ENCODE measurements around the gene ANKRD16. TPM values are rescaled to one million over a fixed set of nuclear protein-coding genes. Genes with fewer than 3 reads are reported as not detected.

Gene ANKRD16
- total and polyA plus RNA-seq, 2 of the 13 experiments (the other 11 are each of a cell fraction or from before 2014, with no cell fraction given): 8.0 to 11.4 TPM

GRCh38 chr10:5913736-5914135 is 24.0 kb upstream of the ANKRD16 start:
- H3K79me2 ChIP-seq (ENCODE audit: insufficient read depth, low read length): no peaks in the 10 kb centered on the region
- ChIA-PET POLR2A (no interaction called here), CTCF (ENCODE audit: low intra/inter-chr PET ratio, low total read pairs) (no interaction called here)
- no peak overlapping the region for H3K27ac ChIP-seq (ENCODE audit: extremely low read length, insufficient read depth, low read length)
- H3K4me1 ChIP-seq (ENCODE audit: insufficient read depth, low read length): no peaks in the 10 kb centered on the region
- ATAC-seq: no peak
- TF ChIP-seq HHEX (CRISPR knock-in tag; IDR thresholded peaks at IDR 0.05) (no peak), GRHL1 (CRISPR knock-in tag; conservative IDR thresholded peaks at IDR 0.05) (no peak), JDP2 (CRISPR knock-in tag; IDR thresholded peaks at IDR 0.05; ENCODE audit: borderline replicate concordance) (no peak), HNRNPL (IDR thresholded peaks at IDR 0.05; ENCODE audit: low read depth, low read length) (no peak), PAWR (CRISPR knock-in tag; IDR thresholded peaks at IDR 0.05; ENCODE audit: borderline replicate concordance) (no peak), ZNF652 (CRISPR knock-in tag; IDR thresholded peaks at IDR 0.05; ENCODE audit: borderline replicate concordance, low read depth) (no peak), ZNF136 (CRISPR knock-in tag; IDR thresholded peaks at IDR 0.05; ENCODE audit: low read depth) (no peak), ZNF317 (CRISPR knock-in tag; IDR thresholded peaks at IDR 0.05) (no peak), ZNF768 (CRISPR knock-in tag; IDR thresholded peaks at IDR 0.05) (no peak), HOXA5 (CRISPR knock-in tag; IDR thresholded peaks at IDR 0.05) (no peak), NCOA2 (CRISPR knock-in tag; IDR thresholded peaks at IDR 0.05) (no peak), ZSCAN30 (CRISPR knock-in tag; IDR thresholded peaks at IDR 0.05) (no peak), NFE2 (CRISPR knock-in tag; IDR thresholded peaks at IDR 0.05) (no peak), HIVEP1 (CRISPR knock-in tag; IDR thresholded peaks at IDR 0.05) (no peak)
- TF ChIP-seq, protein P1, sequence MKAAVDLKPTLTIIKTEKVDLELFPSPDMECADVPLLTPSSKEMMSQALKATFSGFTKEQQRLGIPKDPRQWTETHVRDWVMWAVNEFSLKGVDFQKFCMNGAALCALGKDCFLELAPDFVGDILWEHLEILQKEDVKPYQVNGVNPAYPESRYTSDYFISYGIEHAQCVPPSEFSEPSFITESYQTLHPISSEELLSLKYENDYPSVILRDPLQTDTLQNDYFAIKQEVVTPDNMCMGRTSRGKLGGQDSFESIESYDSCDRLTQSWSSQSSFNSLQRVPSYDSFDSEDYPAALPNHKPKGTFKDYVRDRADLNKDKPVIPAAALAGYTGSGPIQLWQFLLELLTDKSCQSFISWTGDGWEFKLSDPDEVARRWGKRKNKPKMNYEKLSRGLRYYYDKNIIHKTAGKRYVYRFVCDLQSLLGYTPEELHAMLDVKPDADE (CRISPR knock-in tag; IDR thresholded peaks at IDR 0.05): no peak
- TF ChIP-seq, protein P2, sequence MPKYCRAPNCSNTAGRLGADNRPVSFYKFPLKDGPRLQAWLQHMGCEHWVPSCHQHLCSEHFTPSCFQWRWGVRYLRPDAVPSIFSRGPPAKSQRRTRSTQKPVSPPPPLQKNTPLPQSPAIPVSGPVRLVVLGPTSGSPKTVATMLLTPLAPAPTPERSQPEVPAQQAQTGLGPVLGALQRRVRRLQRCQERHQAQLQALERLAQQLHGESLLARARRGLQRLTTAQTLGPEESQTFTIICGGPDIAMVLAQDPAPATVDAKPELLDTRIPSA (CRISPR knock-in tag; IDR thresholded peaks at IDR 0.05; ENCODE audit: borderline replicate concordance): no peak
- TF ChIP-seq, protein P3, sequence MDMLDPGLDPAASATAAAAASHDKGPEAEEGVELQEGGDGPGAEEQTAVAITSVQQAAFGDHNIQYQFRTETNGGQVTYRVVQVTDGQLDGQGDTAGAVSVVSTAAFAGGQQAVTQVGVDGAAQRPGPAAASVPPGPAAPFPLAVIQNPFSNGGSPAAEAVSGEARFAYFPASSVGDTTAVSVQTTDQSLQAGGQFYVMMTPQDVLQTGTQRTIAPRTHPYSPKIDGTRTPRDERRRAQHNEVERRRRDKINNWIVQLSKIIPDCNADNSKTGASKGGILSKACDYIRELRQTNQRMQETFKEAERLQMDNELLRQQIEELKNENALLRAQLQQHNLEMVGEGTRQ (IDR thresholded peaks at IDR 0.05; ENCODE audit: low read depth, low read length): no peak
- TF ChIP-seq, protein P3 (CRISPR knock-in tag; IDR thresholded peaks at IDR 0.05; ENCODE audit: borderline replicate concordance): no peak
- TF ChIP-seq, protein P4, sequence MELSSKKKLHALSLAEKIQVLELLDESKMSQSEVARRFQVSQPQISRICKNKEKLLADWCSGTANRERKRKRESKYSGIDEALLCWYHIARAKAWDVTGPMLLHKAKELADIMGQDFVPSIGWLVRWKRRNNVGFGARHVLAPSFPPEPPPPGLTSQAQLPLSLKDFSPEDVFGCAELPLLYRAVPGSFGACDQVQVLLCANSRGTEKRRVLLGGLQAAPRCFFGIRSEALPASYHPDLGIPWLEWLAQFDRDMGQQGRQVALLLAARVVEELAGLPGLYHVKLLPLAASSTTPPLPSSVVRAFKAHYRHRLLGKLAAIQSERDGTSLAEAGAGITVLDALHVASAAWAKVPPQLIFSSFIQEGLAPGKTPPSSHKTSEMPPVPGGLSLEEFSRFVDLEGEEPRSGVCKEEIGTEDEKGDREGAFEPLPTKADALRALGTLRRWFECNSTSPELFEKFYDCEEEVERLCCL (CRISPR knock-in tag; IDR thresholded peaks at IDR 0.05; ENCODE audit: borderline replicate concordance): no peak
- in situ Hi-C loops (cut with HindIII; ENCODE audit: extremely low pct_ligation_motif_present, low pct_unique_long_range_greater_than_20kb): no loop called here
- H4K20me1 ChIP-seq (ENCODE audit: insufficient read depth, low read length): no peaks in the 10 kb centered on the region
- no peak overlapping the region for H3K9ac ChIP-seq (ENCODE audit: insufficient read depth, low read depth, low read length)
- H3K9me3 ChIP-seq (ENCODE audit: low read length): no peaks in the 10 kb centered on the region
- no peak overlapping the region for H3K4me3 ChIP-seq (replicated peaks in 1 of 3; ENCODE audit: insufficient read depth in 1 of 3, low read depth in 2 of 3, low read length in 3 of 3)
- H3K36me3 ChIP-seq (replicated peaks in 1 of 2; ENCODE audit: control insufficient read depth in 1 of 2, insufficient read depth in 2 of 2, low read length in 2 of 2): peaks cover 51 to 94% of the 10 kb centered on the region in 2 experiments
- no peak overlapping the region for H2AFZ ChIP-seq (ENCODE audit: low read length)
- no peaks in the 10 kb centered on the region for H3K27me3 ChIP-seq (ENCODE audit: control insufficient read depth in 1 of 2, insufficient read depth in 2 of 2, low read length in 2 of 2)
- DNase-seq (ENCODE audit: low spot score): no peak
- no peak for FAIRE-seq
- no TSS peak for BruUV-seq (replicated peaks)
- H3K4me2 ChIP-seq (ENCODE audit: low read depth, low read length): no peak overlapping the region
- over 99% methylated on average over 4 of the region's 4 CpGs for WGBS (ENCODE audit: low lambda C conversion rate)
- intact Hi-C loops (cut with micrococcal nuclease; ENCODE audit: unreplicated experiment): no loop called here
